ENCODE results near the gene PARD3.

Gene PARD3

DNA sequence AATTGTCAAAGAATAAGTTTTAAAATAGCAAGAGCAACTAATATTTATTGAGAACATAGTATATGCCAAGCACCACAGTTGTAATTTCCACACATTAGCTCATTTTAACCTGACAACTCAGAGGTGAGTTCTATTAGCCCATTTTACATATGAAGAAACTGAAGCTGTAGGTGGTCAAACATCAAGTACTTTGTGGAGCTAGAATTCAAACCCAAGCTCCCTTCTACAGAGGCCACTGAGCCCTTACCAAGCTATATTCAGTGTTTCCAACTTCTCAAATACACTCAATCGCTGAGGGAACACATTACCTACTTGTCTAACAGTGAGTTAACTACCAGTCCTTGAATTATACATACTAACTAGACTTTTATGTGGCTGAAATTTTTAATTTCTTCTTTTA lies 236.6 kb downstream of the PARD3 start:
- no peak overlapping the region for H3K4me3 ChIP-seq (ENCODE audit: low read depth, low read length)
- no peak for TF ChIP-seq CTCF (IDR thresholded peaks at IDR 0.05; ENCODE audit: insufficient read depth, low read depth, low read length, missing control alignments)
- no peak for DNase-seq (ENCODE audit: low read depth)

- TF ChIP-seq CTCF (IDR thresholded peaks at IDR 0.05; ENCODE audit: insufficient read depth, low read depth, low read length, missing control alignments), result no peak
- no peak for DNase-seq (ENCODE audit: low read depth)
- no peak overlapping the region for H3K4me3 ChIP-seq (ENCODE audit: low read depth, low read length)
These were observed 238.3 kb downstream of the PARD3 start for GRCh38 chr10:34576797-34577196.

GRCh38 chr10:34575882-34576281 lies 239.2 kb downstream of the PARD3 start:
- H3K4me3 ChIP-seq (ENCODE audit: low read depth, low read length), result no peak overlapping the region
- DNase-seq (ENCODE audit: low read depth), result no peak
- no peak for TF ChIP-seq CTCF (IDR thresholded peaks at IDR 0.05; ENCODE audit: insufficient read depth, low read depth, low read length, missing control alignments)

- H3K4me3 ChIP-seq (ENCODE audit: low read depth, low read length), result no peak overlapping the region
- no peak for TF ChIP-seq CTCF (IDR thresholded peaks at IDR 0.05; ENCODE audit: insufficient read depth, low read depth, low read length, missing control alignments)
- DNase-seq (ENCODE audit: low read depth), result no peak
These were observed 240.7 kb downstream of the PARD3 start for GRCh38 chr10:34574353-34574934.

GRCh38 chr10:34570887-34571286 lies 244.2 kb downstream of the PARD3 start:
- no peak for TF ChIP-seq CTCF (IDR thresholded peaks at IDR 0.05; ENCODE audit: insufficient read depth, low read depth, low read length, missing control alignments)
- DNase-seq (ENCODE audit: low read depth), result no peak
- no peak overlapping the region for H3K4me3 ChIP-seq (ENCODE audit: low read depth, low read length)

DNA sequence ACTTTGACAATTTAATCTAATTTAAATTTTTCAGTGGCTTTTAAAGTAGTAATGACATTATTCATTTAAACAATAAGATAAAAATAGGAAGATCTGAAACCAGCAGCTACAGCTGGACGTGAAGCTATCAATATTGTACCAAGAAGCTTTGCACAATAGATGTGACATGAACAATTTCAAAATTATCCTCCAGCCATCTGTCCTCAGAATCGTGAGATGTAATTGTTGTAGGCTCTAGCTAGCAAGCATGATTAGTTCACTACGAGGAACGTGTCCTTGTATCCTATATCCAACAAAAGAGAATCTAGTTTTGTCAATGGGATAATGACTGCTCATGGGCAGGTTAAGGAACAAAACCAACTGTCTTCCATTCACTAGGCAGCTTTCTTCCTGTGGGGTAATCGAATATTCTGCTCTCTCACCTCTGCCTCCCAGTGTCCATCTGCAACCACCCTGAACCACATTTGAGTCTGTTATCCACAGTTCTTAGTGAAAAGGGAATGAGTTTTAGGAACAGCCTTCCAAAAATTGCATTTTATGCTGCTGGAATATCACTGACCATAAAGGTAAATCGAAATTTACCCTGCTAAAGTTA lies 247.3 kb downstream of the PARD3 start:
- no peak overlapping the region for H3K4me3 ChIP-seq (ENCODE audit: low read depth, low read length)
- DNase-seq (ENCODE audit: low read depth), result no peak
- no peak for TF ChIP-seq CTCF (IDR thresholded peaks at IDR 0.05; ENCODE audit: insufficient read depth, low read depth, low read length, missing control alignments)

- no peak for DNase-seq (ENCODE audit: low read depth)
- no peak overlapping the region for H3K4me3 ChIP-seq (ENCODE audit: low read depth, low read length)
- TF ChIP-seq CTCF (IDR thresholded peaks at IDR 0.05; ENCODE audit: insufficient read depth, low read depth, low read length, missing control alignments), result no peak
These were observed 249.2 kb downstream of the PARD3 start for GRCh38 chr10:34565934-34566333.
